GM12872 (cell line): ENCODE results near the gene LDAF1.

Experiments used
- CTCF ChIP-seq: IDR thresholded peaks from 3 replicates; pipeline ENCODE4 v1.5.1; 2011; ENCODE audit warnings: low read depth, mild to moderate bottlenecking, low read length, moderate library complexity; ENCODE audit not compliant: insufficient read depth

LDAF1 gene

GRCh38 chr16:21160276-21160675 lies 1.8 kb downstream of the LDAF1 start:
- TF ChIP-seq CTCF = no peak

- TF ChIP-seq CTCF = no peak
Measured at GRCh38 chr16:21161211-21161610, 2.7 kb downstream of the LDAF1 start.

- TF ChIP-seq CTCF = no peak
Measured at GRCh38 chr16:21162661-21163151, 4.2 kb downstream of the LDAF1 start.

GRCh38 chr16:21163576-21163975 lies 5.1 kb downstream of the LDAF1 start:
- no peak for TF ChIP-seq CTCF

GRCh38 chr16:21164521-21165168 lies 6.2 kb downstream of the LDAF1 start:
- TF ChIP-seq CTCF = no peak

- TF ChIP-seq CTCF = no peak
Measured at GRCh38 chr16:21166561-21166961, 8.1 kb downstream of the LDAF1 start.

GRCh38 chr16:21167360-21167759 lies 8.9 kb downstream of the LDAF1 start:
- no peak for TF ChIP-seq CTCF
